PC-3 (cell line): ENCODE measurements around the gene TPRA1. TPM values are rescaled to one million over a fixed set of nuclear protein-coding genes. Genes with fewer than 3 reads are reported as not detected.

Experiments
- ATAC-seq: fragments of 200-7000 bp; cut with Tn5 transposase; 2 replicates; pipeline ENCODE4 v1.9.1; 2020; ENCODE audit warnings: mild to moderate bottlenecking, moderate library complexity
- BruUV-seq: library from RNA; stranded (reverse); fragments of 400-500 nt; replicated peaks from 2 replicates; lab custom pipeline; 2021; lab: Mats Ljungman, UMichigan
- CTCF ChIA-PET: fragments of 300-600 bp; sonication (Branson Sonifier 250); formaldehyde crosslinking; loops from one replicate; lab custom pipeline; 2022; ENCODE audit warnings: antibody characterized with exemption; lab: Charles Lee
- POLR2A ChIA-PET: fragments of 300-600 bp; sonication (Branson Sonifier 250); formaldehyde crosslinking; loops from one replicate; lab custom pipeline; 2022; ENCODE audit warnings: antibody characterized with exemption; ENCODE audit not compliant: unreplicated experiment; lab: Charles Lee
- DNase-seq: peaks from one replicate; pipeline ENCODE4 v3.0.0-alpha.2; 2015
- H2AFZ ChIP-seq: fragments of 300-600 bp; sonication (generic); 2 replicates; pipeline ENCODE4 v1.6.0; 2016; ENCODE audit warnings: antibody characterized with exemption, low read length
- H3F3A ChIP-seq: fragments of 300-600 bp; sonication (generic); one replicate; pipeline ENCODE4 v1.6.0; 2017; ENCODE audit warnings: antibody characterized with exemption, low read length, control low read depth, mild to moderate bottlenecking; ENCODE audit not compliant: unreplicated experiment
- H3K27ac ChIP-seq: fragments of 300-600 bp; sonication (generic); 2 replicates; pipeline ENCODE4 v1.5.1; 2016; ENCODE audit warnings: mild to moderate bottlenecking, low read length
- H3K27me3 ChIP-seq: fragments of 300-600 bp; sonication (generic); 2 replicates; pipeline ENCODE4 v1.6.1; 2016; ENCODE audit warnings: low read length, mixed read lengths
- H3K36me3 ChIP-seq: fragments of 300-600 bp; sonication (generic); 2 replicates; pipeline ENCODE4 v1.6.1; 2016; ENCODE audit warnings: low read depth, mixed run types, low read length, mixed read lengths
- H3K4me1 ChIP-seq: fragments of 300-600 bp; sonication (generic); 2 replicates; pipeline ENCODE4 v1.5.1; 2016; ENCODE audit warnings: low read length; ENCODE audit not compliant: insufficient read depth
- H3K4me2 ChIP-seq: fragments of 300-600 bp; sonication (generic); 2 replicates; pipeline ENCODE4 v1.6.0; 2016; ENCODE audit warnings: low read length
- H3K4me3 ChIP-seq: fragments of 300-600 bp; sonication (generic); 2 replicates; pipeline ENCODE4 v1.5.1; 2016; ENCODE audit warnings: mild to moderate bottlenecking, low read length, mixed read lengths
- H3K79me2 ChIP-seq: fragments of 300-600 bp; sonication (generic); 2 replicates; pipeline ENCODE4 v1.6.1; 2017; ENCODE audit warnings: low read length, mixed read lengths
- H3K9ac ChIP-seq: fragments of 300-600 bp; sonication (generic); 2 replicates; pipeline ENCODE4 v1.6.0; 2016; ENCODE audit warnings: mild to moderate bottlenecking, low read length
- H3K9me2 ChIP-seq: fragments of 300-600 bp; sonication (generic); replicated peaks from 2 replicates; pipeline ENCODE4 v1.6.1; 2016; ENCODE audit warnings: mixed run types, low read length, mixed read lengths
- H3K9me3 ChIP-seq: fragments of 300-600 bp; sonication (generic); 2 replicates; pipeline ENCODE4 v1.6.1; 2016; ENCODE audit warnings: low read length, mixed read lengths
- H4K20me1 ChIP-seq: fragments of 300-600 bp; sonication (generic); 2 replicates; pipeline ENCODE4 v1.6.1; 2016; ENCODE audit warnings: low read length, mixed read lengths
- EZH2 ChIP-seq: fragments of 300-600 bp; sonication (generic); IDR thresholded peaks from one replicate; pipeline ENCODE4 v1.6.1; 2017; ENCODE audit warnings: antibody characterized with exemption, mild to moderate bottlenecking, low read length; ENCODE audit not compliant: unreplicated experiment
- EZH2phosphoT487 ChIP-seq: fragments of 300-600 bp; sonication (generic); IDR thresholded peaks from 2 replicates; pipeline ENCODE4 v1.6.1; 2018; ENCODE audit warnings: mild to moderate bottlenecking, antibody characterized with exemption, low read length, borderline replicate concordance
- intact Hi-C: fragments of 100-400 bp; cut with micrococcal nuclease; formaldehyde crosslinking; loops from 2 replicates; pipeline ENCODE4 v1.9.0; 2023
- total RNA-seq: library from RNA; depleted of rRNA; stranded (reverse); fragments of >200 nt; gene quantifications from 2 replicates; pipeline ENCODE4 v1.2.3, GENCODE V29; 2014
- TF ChIP-seq, protein P1 (sequence below): fragments of 300-600 bp; sonication (generic); conservative IDR thresholded peaks from 2 replicates; pipeline ENCODE4 v1.5.1; 2017; ENCODE audit warnings: antibody characterized with exemption, low read depth, mild to moderate bottlenecking, low read length

The TPRA1 gene
- total RNA-seq, 1 experiment from 2014 or later, result 25.7 TPM

DNA sequence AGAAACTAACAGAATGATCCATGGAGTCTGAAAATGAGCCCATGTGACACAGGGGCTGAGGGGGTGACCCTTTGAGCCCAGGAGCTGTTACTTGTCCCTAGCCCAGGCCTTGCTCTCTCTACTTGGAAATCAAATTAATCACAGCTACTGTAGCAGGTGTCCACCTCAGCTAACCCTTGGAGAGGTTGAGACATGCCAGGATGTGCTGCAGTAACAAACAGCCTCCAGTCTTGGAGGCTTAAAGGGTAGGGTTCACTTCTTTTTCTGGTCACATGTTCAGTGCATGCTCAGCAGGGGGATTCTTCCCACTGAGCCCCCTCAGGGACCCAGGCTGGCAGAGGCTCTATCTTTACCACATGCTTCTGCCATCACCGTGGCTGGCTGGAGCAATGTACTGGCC lies 21.4 kb downstream of the TPRA1 start:
- Histone ChIP-seq H3K4me1 (no peaks in the 10 kb centered on the region), H3K27ac (no peak overlapping the region), H3K9me3 (no peaks in the 10 kb centered on the region), H3K36me3 (no peaks in the 10 kb centered on the region; the same call in 1 of the 2 replicates), H3K27me3 (no peaks in the 10 kb centered on the region), H3K9me2 (no peaks in the 10 kb centered on the region), H4K20me1 (no peaks in the 10 kb centered on the region), H3K79me2 (no peaks in the 10 kb centered on the region), H3K4me2 (no peak overlapping the region), H3K9ac (no peak overlapping the region), H2AFZ (no peak overlapping the region), H3F3A (no peaks in the 10 kb centered on the region), H3K4me3 (no peak overlapping the region)
- no peak for TF ChIP-seq EZH2
- TF ChIP-seq, protein P1, sequence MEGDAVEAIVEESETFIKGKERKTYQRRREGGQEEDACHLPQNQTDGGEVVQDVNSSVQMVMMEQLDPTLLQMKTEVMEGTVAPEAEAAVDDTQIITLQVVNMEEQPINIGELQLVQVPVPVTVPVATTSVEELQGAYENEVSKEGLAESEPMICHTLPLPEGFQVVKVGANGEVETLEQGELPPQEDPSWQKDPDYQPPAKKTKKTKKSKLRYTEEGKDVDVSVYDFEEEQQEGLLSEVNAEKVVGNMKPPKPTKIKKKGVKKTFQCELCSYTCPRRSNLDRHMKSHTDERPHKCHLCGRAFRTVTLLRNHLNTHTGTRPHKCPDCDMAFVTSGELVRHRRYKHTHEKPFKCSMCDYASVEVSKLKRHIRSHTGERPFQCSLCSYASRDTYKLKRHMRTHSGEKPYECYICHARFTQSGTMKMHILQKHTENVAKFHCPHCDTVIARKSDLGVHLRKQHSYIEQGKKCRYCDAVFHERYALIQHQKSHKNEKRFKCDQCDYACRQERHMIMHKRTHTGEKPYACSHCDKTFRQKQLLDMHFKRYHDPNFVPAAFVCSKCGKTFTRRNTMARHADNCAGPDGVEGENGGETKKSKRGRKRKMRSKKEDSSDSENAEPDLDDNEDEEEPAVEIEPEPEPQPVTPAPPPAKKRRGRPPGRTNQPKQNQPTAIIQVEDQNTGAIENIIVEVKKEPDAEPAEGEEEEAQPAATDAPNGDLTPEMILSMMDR, result no peak
- POLR2A ChIA-PET, result no interaction called here
- CTCF ChIA-PET, result no interaction called here
- DNase-seq (no peak), ATAC-seq (no peak)
- BruUV-seq, result no TSS peak
- intact Hi-C loops, result no loop called here

GRCh38 chr3:127568586-127568985 lies 21.9 kb downstream of the TPRA1 start:
- Histone ChIP-seq H3K4me1 (no peaks in the 10 kb centered on the region), H3F3A (no peaks in the 10 kb centered on the region), H3K27ac (no peak overlapping the region), H3K4me2 (no peak overlapping the region), H4K20me1 (no peaks in the 10 kb centered on the region), H3K36me3 (no peaks in the 10 kb centered on the region), H3K9me3 (no peaks in the 10 kb centered on the region), H3K79me2 (no peaks in the 10 kb centered on the region), H3K4me3 (no peak overlapping the region), H3K27me3 (no peaks in the 10 kb centered on the region), H2AFZ (no peak overlapping the region), H3K9me2 (no peaks in the 10 kb centered on the region), H3K9ac (no peak overlapping the region)
- BruUV-seq, result no TSS peak
- no peak for TF ChIP-seq EZH2
- TF ChIP-seq, protein P1, result no peak
- no peak for TF ChIP-seq EZH2phosphoT487
- ChIA-PET CTCF (no interaction called here), POLR2A (no interaction called here)
- no peak for DNase-seq
- intact Hi-C loops, result no loop called here
- no peak for ATAC-seq

- Histone ChIP-seq H3K4me1 (no peaks in the 10 kb centered on the region), H3K9me3 (no peaks in the 10 kb centered on the region), H3K36me3 (no peaks in the 10 kb centered on the region), H3K79me2 (no peaks in the 10 kb centered on the region), H3F3A (no peaks in the 10 kb centered on the region), H4K20me1 (no peaks in the 10 kb centered on the region), H2AFZ (no peak overlapping the region), H3K27me3 (no peaks in the 10 kb centered on the region), H3K4me3 (no peak overlapping the region), H3K27ac (no peak overlapping the region), H3K9ac (no peak overlapping the region), H3K4me2 (no peak overlapping the region), H3K9me2 (no peaks in the 10 kb centered on the region)
- no peak for TF ChIP-seq EZH2phosphoT487
- no peak for TF ChIP-seq EZH2
- TF ChIP-seq, protein P1, result no peak
- no TSS peak for BruUV-seq
- DNase-seq (no peak), ATAC-seq (no peak)
- CTCF ChIA-PET, result no interaction called here
- POLR2A ChIA-PET, result no interaction called here
- intact Hi-C loops, result no loop called here
Measured at GRCh38 chr3:127566833-127567232, 23.7 kb downstream of the TPRA1 start.
